Activated CD8-positive, alpha-beta memory T cell treated with anti-CD3 and anti-CD28 coated beads, Interleukin-2, amount 50 U/mL, for 1 hour (primary cell): ENCODE results near the gene DDX49.

ENCODE experiments used
- DNase-seq: peaks from one replicate; pipeline ENCODE4 v3.0.0-alpha.2; 2020; ENCODE audit errors: extremely low read depth

DDX49 gene

GRCh38 chr19:18919086-18919899 is at the start of gene DDX49, which contains the start of gene COPE:
DDX49 (plus strand) TSS chr19:18919715; CDS start chr19:18919742, 27 bp downstream.
COPE (minus strand) TSS chr19:18919387; CDS start chr19:18919348, 39 bp downstream.
- DNase-seq, result peak; percentile 94

GRCh38 chr19:18869781-18870530 is 49.6 kb upstream of the DDX49 start:
- DNase-seq, result no peak

GRCh38 chr19:18870531-18871172 is 48.9 kb upstream of the DDX49 start:
- no peak for DNase-seq

- DNase-seq, result no peak
Observed at GRCh38 chr19:18871543-18871942, 48.0 kb upstream of the DDX49 start.

GRCh38 chr19:18875726-18876125 is 43.8 kb upstream of the DDX49 start:
- DNase-seq, result no peak

- DNase-seq, result no peak
Observed at GRCh38 chr19:18876865-18877264, 42.6 kb upstream of the DDX49 start.

- no peak for DNase-seq
Observed at GRCh38 chr19:18878058-18878797, 41.3 kb upstream of the DDX49 start.

GRCh38 chr19:18878858-18879578 is 40.5 kb upstream of the DDX49 start:
- no peak for DNase-seq

- no peak for DNase-seq
Observed at GRCh38 chr19:18879579-18880373, 39.7 kb upstream of the DDX49 start.

GRCh38 chr19:18881491-18881890 is 38.0 kb upstream of the DDX49 start:
- no peak for DNase-seq

GRCh38 chr19:18883526-18884304 is 35.8 kb upstream of the DDX49 start:
- no peak for DNase-seq

- no peak for DNase-seq
Observed at GRCh38 chr19:18886972-18887371, 32.5 kb upstream of the DDX49 start.

GRCh38 chr19:18889949-18890745 is 29.4 kb upstream of the DDX49 start:
- DNase-seq, result no peak

- no peak for DNase-seq
Observed at GRCh38 chr19:18893587-18894253, 25.8 kb upstream of the DDX49 start.

GRCh38 chr19:18894254-18895037 is 25.1 kb upstream of the DDX49 start:
- no peak for DNase-seq

GRCh38 chr19:18895038-18895823 is 24.3 kb upstream of the DDX49 start:
- DNase-seq, result no peak
